Measurements from ENCODE around the gene THSD4. TPM values are rescaled to one million over a fixed set of nuclear protein-coding genes. Genes with fewer than 3 reads are reported as not detected.

The THSD4 gene
- total RNA-seq, 1 experiment from 2014 or later = 0.29 TPM

DNA sequence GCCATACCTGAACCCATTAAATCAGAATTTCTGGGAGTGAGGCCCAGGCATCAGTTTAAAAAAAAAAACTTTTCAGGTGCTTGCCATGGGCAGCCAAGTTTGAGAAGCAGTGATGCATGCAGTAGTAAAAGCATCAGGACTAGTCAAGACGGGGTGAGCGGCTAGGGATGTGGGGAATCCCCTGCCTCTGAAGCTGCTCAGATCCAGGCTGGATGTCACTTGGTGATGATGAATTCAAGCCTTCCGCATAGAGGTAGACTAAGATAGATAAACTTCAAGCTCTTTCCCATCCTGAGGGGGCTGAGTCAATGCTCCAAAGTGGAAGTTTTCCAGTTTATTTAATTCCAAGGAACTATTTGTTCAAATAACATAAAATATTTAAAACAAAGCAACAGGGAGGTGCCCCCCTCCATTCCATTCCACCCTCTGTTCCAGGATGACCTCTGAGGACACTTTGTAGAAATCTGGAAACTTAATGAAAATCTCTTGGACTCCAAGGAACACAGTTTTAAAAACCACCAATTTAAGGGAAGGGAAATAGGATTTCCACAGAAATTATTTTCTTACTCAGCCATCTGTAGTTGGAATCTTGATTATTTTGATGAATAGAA, 594.6 kb downstream of the THSD4 start:
- Histone ChIP-seq H3K4me1 (peaks cover 10% of the 10 kb centered on the region), H3K27me3 (replicated peaks; ENCODE audit: control insufficient read depth, insufficient read depth, low read length) (no peaks in the 10 kb centered on the region), H3K9me3 (no peaks in the 10 kb centered on the region; the same call in 1 of the 2 replicates), H3K4me3 (ENCODE audit: low read depth, low read length) (no peak overlapping the region), H3K36me3 (ENCODE audit: control insufficient read depth, insufficient read depth, low read length) (no peaks in the 10 kb centered on the region)
- ChIA-PET POLR2A (no interaction called here), CTCF (no interaction called here)
- intact Hi-C loops (cut with micrococcal nuclease; ENCODE audit: unreplicated experiment) = no loop called here
- Mint-ChIP-seq H3K9me3 (ENCODE audit: unreplicated experiment) (no peaks in the 10 kb centered on the region), H3K27me3 (ENCODE audit: insufficient read depth, unreplicated experiment) (no peaks in the 10 kb centered on the region), H3K4me1 (ENCODE audit: low read depth, unreplicated experiment) (peaks cover 19% of the 10 kb centered on the region), H3K4me3 (ENCODE audit: unreplicated experiment) (no peak overlapping the region), H3K36me3 (ENCODE audit: insufficient read depth, unreplicated experiment) (no peaks in the 10 kb centered on the region), H3K27ac (ENCODE audit: unreplicated experiment) (no peak overlapping the region)
- no peak for TF ChIP-seq CTCF (IDR thresholded peaks at IDR 0.05; ENCODE audit: insufficient read depth in 1 of 2, low read depth in 1 of 2, low read length in 1 of 2, severe bottlenecking in 1 of 2, unreplicated experiment in 1 of 2)
- DNase-seq = no peak
- BruUV-seq (replicated peaks) = no TSS peak

DNA sequence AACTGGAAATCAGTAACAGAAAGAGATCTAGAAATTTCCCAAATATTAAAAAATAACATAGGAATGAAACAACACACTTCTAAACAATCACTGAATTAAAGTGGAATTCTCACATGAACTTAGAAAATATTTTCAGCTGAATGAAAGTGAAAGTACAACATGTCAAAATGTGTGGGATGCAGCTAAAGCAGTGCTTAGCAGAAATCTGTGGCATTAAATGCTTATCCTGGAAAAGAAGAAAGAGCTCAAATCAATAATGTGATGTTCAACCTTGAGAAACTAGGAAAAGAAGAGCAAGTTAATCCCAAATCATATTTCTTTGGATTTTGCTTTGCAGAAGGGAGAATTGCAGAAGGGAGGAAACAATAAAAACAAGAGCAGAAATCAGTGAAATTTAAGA, 596.9 kb downstream of the THSD4 start:
- no peaks in the 10 kb centered on the region for H3K36me3 ChIP-seq (ENCODE audit: control insufficient read depth, insufficient read depth, low read length)
- Mint-ChIP-seq H3K27ac (ENCODE audit: unreplicated experiment) (no peak overlapping the region), H3K9me3 (ENCODE audit: unreplicated experiment) (no peaks in the 10 kb centered on the region), H3K4me1 (ENCODE audit: low read depth, unreplicated experiment) (no peaks in the 10 kb centered on the region), H3K36me3 (ENCODE audit: insufficient read depth, unreplicated experiment) (no peaks in the 10 kb centered on the region), H3K27me3 (ENCODE audit: insufficient read depth, unreplicated experiment) (no peaks in the 10 kb centered on the region), H3K4me3 (ENCODE audit: unreplicated experiment) (no peak overlapping the region)
- DNase-seq = no peak
- H3K4me1 ChIP-seq = peaks cover 5% of the 10 kb centered on the region
- ChIA-PET CTCF (no interaction called here), POLR2A (no interaction called here)
- intact Hi-C loops (cut with micrococcal nuclease; ENCODE audit: unreplicated experiment) = no loop called here
- H3K27me3 ChIP-seq (replicated peaks; ENCODE audit: control insufficient read depth, insufficient read depth, low read length) = no peaks in the 10 kb centered on the region
- H3K4me3 ChIP-seq (ENCODE audit: low read depth, low read length) = no peak overlapping the region
- no peak for TF ChIP-seq CTCF (IDR thresholded peaks at IDR 0.05; ENCODE audit: insufficient read depth in 1 of 2, low read depth in 1 of 2, low read length in 1 of 2, severe bottlenecking in 1 of 2, unreplicated experiment in 1 of 2)
- no peaks in the 10 kb centered on the region; the same call in 1 of the 2 replicates for H3K9me3 ChIP-seq
- BruUV-seq (replicated peaks) = no TSS peak

- Mint-ChIP-seq H3K4me1 (ENCODE audit: low read depth, unreplicated experiment) (no peaks in the 10 kb centered on the region), H3K36me3 (ENCODE audit: insufficient read depth, unreplicated experiment) (no peaks in the 10 kb centered on the region), H3K27me3 (ENCODE audit: insufficient read depth, unreplicated experiment) (no peaks in the 10 kb centered on the region), H3K4me3 (ENCODE audit: unreplicated experiment) (no peak overlapping the region), H3K9me3 (ENCODE audit: unreplicated experiment) (no peaks in the 10 kb centered on the region), H3K27ac (ENCODE audit: unreplicated experiment) (no peak overlapping the region)
- ChIA-PET POLR2A (no interaction called here), CTCF (no interaction called here)
- Histone ChIP-seq H3K9me3 (no peaks in the 10 kb centered on the region; the same call in 1 of the 2 replicates), H3K36me3 (ENCODE audit: control insufficient read depth, insufficient read depth, low read length) (no peaks in the 10 kb centered on the region), H3K27me3 (replicated peaks; ENCODE audit: control insufficient read depth, insufficient read depth, low read length) (no peaks in the 10 kb centered on the region), H3K4me3 (ENCODE audit: low read depth, low read length) (no peak overlapping the region), H3K4me1 (no peaks in the 10 kb centered on the region)
- DNase-seq = no peak
- TF ChIP-seq CTCF (IDR thresholded peaks at IDR 0.05; ENCODE audit: insufficient read depth in 1 of 2, low read depth in 1 of 2, low read length in 1 of 2, severe bottlenecking in 1 of 2, unreplicated experiment in 1 of 2) = no peak
- BruUV-seq (replicated peaks) = no TSS peak
- intact Hi-C loops (cut with micrococcal nuclease; ENCODE audit: unreplicated experiment) = no loop called here
Observed at GRCh38 chr15:71713191-71713809, 598.0 kb downstream of the THSD4 start.
